Ovary (tissue), 10 donors: ENCODE data around the gene SSBP2. TPM values are rescaled to one million over a fixed set of nuclear protein-coding genes. Genes with fewer than 3 reads are reported as not detected.

Source experiments
- DNase-seq, 5 donors: peaks; one replicate each; pipeline ENCODE4 v3.0.0-alpha.2; 2019 to 2020
- H3K27ac ChIP-seq, 2 donors: fragments of 200-600 bp; one replicate each; pipeline versions ENCODE4 v1.5.1 to v1.8.0; 2019 to 2022
- H3K27me3 ChIP-seq: fragments of 200-600 bp; one replicate; pipeline ENCODE4 v1.8.0; 2022
- H3K36me3 ChIP-seq: fragments of 200-600 bp; sonication (generic); one replicate; pipeline ENCODE4 v1.5.1; 2019
- H3K4me1 ChIP-seq: one replicate; pipeline ENCODE4 v1.8.1; 2013; ENCODE audit warnings: mild to moderate bottlenecking, moderate library complexity; ENCODE audit not compliant: insufficient read depth
- H3K4me3 ChIP-seq: fragments of 200-600 bp; sonication (generic); one replicate; pipeline ENCODE4 v1.5.1; 2017
- H3K9me3 ChIP-seq, 2 donors: fragments of 200-600 bp in 1 of 2; sonication (generic) in 1 of 2; one replicate each; pipeline versions ENCODE4 v1.5.1 to v1.8.1; 2013 to 2019; ENCODE audit warnings: mild to moderate bottlenecking in 1 of 2, moderate library complexity in 1 of 2
- EP300 ChIP-seq: sonication (generic); formaldehyde crosslinking; IDR thresholded peaks from one replicate; pipeline ENCODE4 v1.6.1; 2017; ENCODE audit warnings: antibody characterized with exemption
- POLR2A ChIP-seq: fragments of 450-650 bp; IDR thresholded peaks from one replicate; pipeline ENCODE4 v1.6.1; 2017; ENCODE audit warnings: antibody characterized with exemption, mild to moderate bottlenecking, moderate library complexity
- WGBS, 3 donors: extraction: QIAGEN DNeasy Blood & Tissue Kit in 1 of 3; methylation state at CpG; one replicate each; pipeline versions ENCODE4 v1.1.5 to v1.1.7; 2013 to 2017; 5-methylcytosine and 5-hydroxymethylcytosine counted together
- intact Hi-C, 4 donors: fragments of 100-400 bp; cut with DNase I; formaldehyde crosslinking; loops; one replicate each; pipeline versions ENCODE4 v1.11.0 to v1.15.1; 2022 to 2023
- long read RNA-seq, 3 donors: library from polyadenylated mRNA in 2 of 3; unstranded in 2 of 3; transcript quantifications; one replicate each; pipeline ENCODE4 v2.0.0 and lab custom pipeline, GENCODE V29; 2021 to 2026
- polyA plus RNA-seq, 2 donors: library from polyadenylated mRNA; stranded (reverse); fragments of 200-250 nt in 1 of 2; fragments of 350-450 nt in 1 of 2; fragmentation: Illumina TruSeq in 1 of 2; extraction: RNeasy Lipid Tissue Mini Kit (QIAGEN cat#74804) in 1 of 2; gene quantifications; one replicate each; pipeline ENCODE4 v1.2.3, GENCODE V29; 2013 to 2014
- total RNA-seq, 7 donors: library from RNA; depleted of rRNA in 2 of 7; stranded (reverse); fragments of >200 nt in 2 of 7; fragmentation: NEBNext Ultra II Directional in 3 of 7; extraction: Animal tissue kit (Norgen Biotek cat#: 25700) in 3 of 7; gene quantifications; one replicate each; pipeline versions ENCODE4 v1.1.0 to v1.2.4, GENCODE V29; 2016 to 2023
- TF ChIP-seq, protein P1 (sequence below), 3 donors: fragments of 450-650 bp in 2 of 3; fragments of 200-600 bp in 1 of 3; IDR thresholded peaks; one replicate each; pipeline versions ENCODE4 v1.5.1 to v1.8.0; 2016 to 2022; ENCODE audit warnings: antibody characterized with exemption in 3 of 3, mild to moderate bottlenecking in 1 of 3
- donor health status: DM: no; HTN: no; CAD: no; lungs with moderate emphysema.
- donor health status: DM: no; HTN: no; CAD: no.
- donor health status: Bipolar disorder and iron deficiency.
- donor health status: DM: yes; HTN: yes; CAD: no.
- donor health status: DM: no; HTN: no; CAD: no.
- donor health status: DM: yes; HTN: yes; CAD: no.

Gene SSBP2
- total RNA-seq = 100 to 1,000 TPM in 1 of 7 donors, 10 to 100 TPM in 6; 42.0 to 126 (median 78.2) TPM
- 10 to 100 TPM; 40.5 to 89.0 TPM for polyA plus RNA-seq
- long read RNA-seq, donor 1, full-length matches to known transcripts = 149 of 186 reads
- long read RNA-seq, donor 1, partial matches to known transcripts = 6 of 186 reads
- long read RNA-seq, donor 1, other reads (novel, unspliced or antisense) = 31 of 186 reads
- long read RNA-seq, donor 2, full-length matches to known transcripts = 22 of 22 reads
- long read RNA-seq, donor 2, partial matches to known transcripts = 0 of 22 reads
- long read RNA-seq, donor 2, other reads (novel, unspliced or antisense) = 0 of 22 reads
- long read RNA-seq, donor 3, full-length matches to known transcripts = 38 of 49 reads
- long read RNA-seq, donor 3, partial matches to known transcripts = 0 of 49 reads
- long read RNA-seq, donor 3, other reads (novel, unspliced or antisense) = 11 of 49 reads

DNA sequence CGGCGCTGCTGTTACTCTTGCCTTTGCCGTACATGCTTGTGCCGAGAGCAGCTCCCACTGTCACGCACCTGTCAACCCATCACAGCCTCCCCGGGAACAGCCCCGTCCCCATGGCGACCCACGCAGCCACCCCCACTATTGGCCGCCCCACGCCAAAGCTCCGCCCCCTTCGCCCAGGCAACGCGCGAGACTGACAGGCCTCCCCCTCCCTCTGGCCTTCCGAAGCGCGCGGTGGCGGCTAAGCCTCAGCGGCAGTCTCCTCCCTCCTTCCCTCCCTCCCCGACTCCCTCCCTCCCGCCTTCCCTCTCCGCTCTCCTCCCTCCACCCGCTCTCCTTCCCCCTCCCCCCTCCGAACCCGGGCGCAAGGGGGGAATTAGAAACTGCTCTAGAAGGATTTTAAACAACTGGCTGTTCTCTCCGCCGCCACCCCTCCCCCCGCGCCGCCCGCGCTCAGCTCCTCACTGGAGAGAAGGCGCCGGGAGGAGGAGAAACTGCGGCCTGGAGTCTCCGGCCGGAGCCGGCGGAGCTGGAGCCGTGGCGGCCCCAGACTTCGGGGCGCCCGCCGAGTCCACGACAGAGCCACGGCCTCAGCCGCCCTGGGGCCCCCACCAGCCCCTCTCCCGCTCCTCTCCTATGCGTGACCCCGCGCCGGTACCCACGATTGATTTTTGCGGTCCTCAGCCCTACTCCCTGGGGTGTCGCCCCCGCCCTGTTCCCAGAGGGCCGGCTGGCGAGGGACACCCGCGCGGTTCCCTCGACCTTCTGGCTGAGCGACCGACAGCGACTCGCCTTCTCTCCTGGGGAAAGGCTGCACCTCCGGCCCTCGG lies at the start of gene SSBP2:
Gene SSBP2, minus strand, starts transcription at position 89 of the 827 bp plus-strand sequence. Its CDS starts 55 bp downstream, at position 34.
- peak within 1 kb of the TSS; percentile 94 to 96 for H3K27ac ChIP-seq
- TF ChIP-seq, protein P1, sequence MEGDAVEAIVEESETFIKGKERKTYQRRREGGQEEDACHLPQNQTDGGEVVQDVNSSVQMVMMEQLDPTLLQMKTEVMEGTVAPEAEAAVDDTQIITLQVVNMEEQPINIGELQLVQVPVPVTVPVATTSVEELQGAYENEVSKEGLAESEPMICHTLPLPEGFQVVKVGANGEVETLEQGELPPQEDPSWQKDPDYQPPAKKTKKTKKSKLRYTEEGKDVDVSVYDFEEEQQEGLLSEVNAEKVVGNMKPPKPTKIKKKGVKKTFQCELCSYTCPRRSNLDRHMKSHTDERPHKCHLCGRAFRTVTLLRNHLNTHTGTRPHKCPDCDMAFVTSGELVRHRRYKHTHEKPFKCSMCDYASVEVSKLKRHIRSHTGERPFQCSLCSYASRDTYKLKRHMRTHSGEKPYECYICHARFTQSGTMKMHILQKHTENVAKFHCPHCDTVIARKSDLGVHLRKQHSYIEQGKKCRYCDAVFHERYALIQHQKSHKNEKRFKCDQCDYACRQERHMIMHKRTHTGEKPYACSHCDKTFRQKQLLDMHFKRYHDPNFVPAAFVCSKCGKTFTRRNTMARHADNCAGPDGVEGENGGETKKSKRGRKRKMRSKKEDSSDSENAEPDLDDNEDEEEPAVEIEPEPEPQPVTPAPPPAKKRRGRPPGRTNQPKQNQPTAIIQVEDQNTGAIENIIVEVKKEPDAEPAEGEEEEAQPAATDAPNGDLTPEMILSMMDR (IDR thresholded peaks at IDR 0.05) = peak in 2 of 3 donors; percentile 19 to 24
- TF ChIP-seq EP300 (no peak), POLR2A (peak; percentile 82)
- peak; percentile 99 to 100 (median 100) for DNase-seq
- intact Hi-C loops = loop anchor here (1.0 to 10.0 kb wide), 8 partner anchors 36 to 416 kb away; partner anchors contain the start of gene ATG10 (in 1 of the 4)
- no peaks in the 10 kb centered on the region for H3K9me3 ChIP-seq
- no peaks in the 10 kb centered on the region for H3K36me3 ChIP-seq
- peak within 1 kb of the TSS; percentile 93 for H3K4me3 ChIP-seq
- peaks cover 1% of the 10 kb centered on the region for H3K4me1 ChIP-seq
- 0 to 1% (median 0%) methylated on average over 55 to 73 of the region's 73 CpGs for WGBS, 3 donors
- no peaks in the 10 kb centered on the region for H3K27me3 ChIP-seq

DNA sequence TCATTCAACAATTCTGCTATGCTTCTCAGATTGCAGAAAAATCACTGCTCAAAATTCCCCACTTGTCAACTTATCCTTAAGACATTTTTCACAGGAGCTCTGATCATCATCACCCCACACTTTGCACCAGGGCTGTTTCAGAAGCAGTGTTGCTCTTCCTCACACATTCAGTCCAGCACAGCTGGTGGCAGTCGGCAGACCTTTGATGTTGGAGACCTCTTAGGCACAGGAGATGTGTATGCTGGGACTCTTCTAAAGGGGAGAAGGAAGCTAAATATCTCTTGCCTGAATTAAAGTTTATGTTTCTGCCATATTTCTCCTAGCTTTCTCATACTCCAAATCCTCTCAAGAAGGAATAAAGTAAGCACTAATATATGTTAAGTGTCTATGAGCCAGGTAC lies 44.8 kb upstream of the SSBP2 start:
- DNase-seq = no peak
- intact Hi-C loops = loop anchor here in 1 of 4 donors (2.0 kb wide), 1 partner anchor 17 kb away; no protein-coding TSS in a partner anchor
- H3K9me3 ChIP-seq = no peaks in the 10 kb centered on the region
- no peaks in the 10 kb centered on the region for H3K4me1 ChIP-seq
- TF ChIP-seq POLR2A (no peak), EP300 (no peak)
- TF ChIP-seq, protein P1 (IDR thresholded peaks at IDR 0.05) = no peak
- no peak overlapping the region for H3K27ac ChIP-seq
- no peaks in the 10 kb centered on the region for H3K36me3 ChIP-seq
- no peak overlapping the region for H3K4me3 ChIP-seq
- WGBS, 3 donors = 73 to 84% (median 80%) methylated on average over 1 of the region's 1 CpG
- H3K27me3 ChIP-seq = no peaks in the 10 kb centered on the region

DNA sequence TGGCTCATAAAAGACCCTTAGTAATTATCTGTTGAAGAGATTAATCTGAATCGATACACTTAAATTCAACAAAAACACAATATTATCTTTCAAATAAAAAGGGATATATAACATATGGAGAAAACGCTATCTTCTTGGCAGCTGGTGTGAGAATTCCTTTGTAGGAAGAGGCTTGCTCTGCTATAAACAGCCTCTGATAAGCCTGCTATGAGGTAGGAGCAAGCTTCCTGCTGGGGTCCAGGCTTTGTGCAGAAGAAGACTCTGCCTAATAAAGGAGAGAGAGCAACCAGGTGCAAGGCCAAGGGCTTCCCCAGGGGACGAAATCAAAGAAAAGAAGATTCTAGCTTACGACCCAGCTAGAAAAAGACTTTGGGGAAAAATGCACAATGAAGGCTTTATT lies 43.3 kb upstream of the SSBP2 start:
- WGBS, 3 donors = 11 to 26% (median 16%) methylated on average over 4 of the region's 4 CpGs

DNA sequence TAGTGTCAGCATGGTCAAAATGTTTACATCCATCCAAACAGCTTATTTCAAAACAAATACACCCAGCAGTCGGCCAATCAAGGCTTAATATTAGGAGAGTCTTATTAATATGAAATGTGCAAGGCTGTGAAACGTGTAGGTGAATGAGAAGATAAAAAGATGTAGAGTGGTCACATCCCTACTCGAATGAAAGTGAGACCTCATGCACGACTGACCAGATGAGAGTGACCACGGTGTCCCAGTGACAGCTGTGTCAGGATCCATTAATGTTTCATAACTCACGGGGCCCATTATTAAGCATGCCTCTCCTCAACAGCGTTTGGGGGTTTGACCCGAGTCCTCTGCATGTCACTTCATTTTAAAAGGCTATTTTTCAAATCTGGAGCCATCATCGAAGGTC lies 39.4 kb upstream of the SSBP2 start:
- 90 to 92% (median 91%) methylated on average over 9 of the region's 9 CpGs for WGBS, 3 donors
- intact Hi-C loops = no loop called here
- Histone ChIP-seq H3K27me3 (no peaks in the 10 kb centered on the region), H3K4me3 (no peak overlapping the region), H3K9me3 (no peaks in the 10 kb centered on the region), H3K27ac (no peak overlapping the region), H3K4me1 (peaks cover 9% of the 10 kb centered on the region), H3K36me3 (no peaks in the 10 kb centered on the region)
- DNase-seq = no peak
- no peak for TF ChIP-seq POLR2A
- TF ChIP-seq, protein P1 (IDR thresholded peaks at IDR 0.05) = no peak
- TF ChIP-seq EP300 = no peak

More for the DNA sequence above, 43.3 kb upstream of the SSBP2 start:
- intact Hi-C loops = loop anchor here in 1 of 4 donors (2.0 kb wide), 1 partner anchor 19 kb away; no protein-coding TSS in a partner anchor
- H3K4me3 ChIP-seq = no peak overlapping the region
- H3K27me3 ChIP-seq = no peaks in the 10 kb centered on the region
- H3K4me1 ChIP-seq = no peaks in the 10 kb centered on the region
- TF ChIP-seq EP300 = no peak
- TF ChIP-seq POLR2A = no peak
- TF ChIP-seq, protein P1 (IDR thresholded peaks at IDR 0.05) = no peak
- DNase-seq = no peak
- H3K27ac ChIP-seq = no peak overlapping the region
- H3K36me3 ChIP-seq = no peaks in the 10 kb centered on the region
- no peaks in the 10 kb centered on the region for H3K9me3 ChIP-seq
